Transverse colon (tissue), 1 donor: Measurements from ENCODE around the gene P4HTM.

Source experiments
- EP300 ChIP-seq: sonication (generic); formaldehyde crosslinking; IDR thresholded peaks from one replicate; pipeline ENCODE4 v1.6.1; 2017; ENCODE audit warnings: antibody characterized with exemption, low read depth
- POLR2A ChIP-seq: fragments of 450-650 bp; IDR thresholded peaks from one replicate; pipeline ENCODE4 v1.6.1; 2016; ENCODE audit warnings: antibody characterized with exemption, mild to moderate bottlenecking, moderate library complexity

DNA sequence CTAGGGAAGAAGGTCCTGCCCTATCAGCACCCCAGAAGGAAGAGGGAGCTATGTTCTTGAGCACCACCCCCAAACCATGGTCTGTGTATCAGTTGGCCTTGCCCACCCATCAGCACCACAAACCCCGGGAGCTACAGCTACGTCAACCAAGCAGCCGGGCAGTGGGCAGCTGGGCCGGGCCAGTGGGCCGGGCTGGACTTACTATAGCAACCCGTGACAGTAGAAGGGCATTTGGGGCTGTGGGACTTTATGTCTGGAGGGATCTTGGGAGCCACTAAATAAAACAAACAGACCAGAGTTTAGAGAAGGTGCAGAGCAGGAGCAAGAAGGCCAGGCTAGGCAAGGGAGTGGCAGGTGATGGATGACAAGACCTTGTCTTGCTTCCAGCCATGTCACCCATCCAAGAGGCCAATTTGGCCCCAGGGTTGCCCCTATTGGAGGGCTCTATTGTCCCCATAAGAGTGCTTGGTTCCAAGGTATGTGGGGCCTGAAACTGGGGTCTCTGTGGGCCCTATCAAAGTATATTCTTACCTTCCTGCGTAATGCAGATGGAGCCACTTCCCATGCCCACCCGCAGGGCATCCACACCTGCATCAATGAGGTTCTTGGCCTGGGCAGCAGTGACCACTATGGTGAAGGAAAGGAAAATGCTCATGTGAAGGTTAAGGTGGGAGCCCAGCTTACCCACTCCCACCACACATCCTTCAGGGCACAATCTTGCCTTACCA is 35.9 kb downstream of the P4HTM start:
- TF ChIP-seq POLR2A (no peak), EP300 (no peak)
